Neural cell (in vitro differentiated cells): ENCODE data around the gene LTBP4. TPM values are rescaled to one million over a fixed set of nuclear protein-coding genes. Genes with fewer than 3 reads are reported as not detected.

Experiments used
- H2AFZ ChIP-seq: fragments of 200-600, 300-800 bp; sonication (generic), shearing (Covaris generic); 2 replicates; pipeline ENCODE4 v1.6.0; 2014; ENCODE audit warnings: low read depth, mild to moderate bottlenecking, antibody characterized with exemption, low read length, moderate library complexity
- H3F3A ChIP-seq: fragments of 200-600 bp; shearing (Covaris generic); 2 replicates; pipeline ENCODE4 v1.6.1; 2016; ENCODE audit warnings: mild to moderate bottlenecking, moderate library complexity, mixed read lengths, antibody characterized with exemption, low read length; ENCODE audit not compliant: insufficient read depth, poor library complexity, severe bottlenecking
- H3K27ac ChIP-seq: fragments of 200-600, 300-800 bp; sonication (generic), shearing (Covaris generic); 2 replicates; pipeline ENCODE4 v1.5.1; 2014; ENCODE audit warnings: mild to moderate bottlenecking, low read length, moderate library complexity
- H3K27me3 ChIP-seq: fragments of 300-800, 200-600 bp; sonication (generic), shearing (Covaris generic); 2 replicates; pipeline ENCODE4 v1.6.0; 2014; ENCODE audit warnings: mild to moderate bottlenecking, low read depth, low read length, moderate library complexity; ENCODE audit not compliant: insufficient read depth
- H3K36me3 ChIP-seq: fragments of 300-800, 200-600 bp; sonication (generic), shearing (Covaris generic); 2 replicates; pipeline ENCODE4 v1.5.1; 2014; ENCODE audit warnings: mild to moderate bottlenecking, antibody characterized with exemption, low read length, moderate library complexity; ENCODE audit not compliant: insufficient read depth
- H3K4me2 ChIP-seq: fragments of 300-800, 200-600 bp; sonication (generic), shearing (Covaris generic); 2 replicates; pipeline ENCODE4 v1.6.0; 2014; ENCODE audit warnings: mild to moderate bottlenecking, low read length
- H3K4me3 ChIP-seq: fragments of 300-800, 200-600 bp; sonication (generic), shearing (Covaris generic); 2 replicates; pipeline ENCODE4 v1.5.1; 2014; ENCODE audit warnings: mild to moderate bottlenecking, low read length, moderate library complexity
- H3K79me2 ChIP-seq: fragments of 200-600 bp; shearing (Covaris generic); replicated peaks from 2 replicates; pipeline ENCODE4 v1.6.0; 2014; ENCODE audit warnings: mild to moderate bottlenecking, low read length, moderate library complexity; ENCODE audit not compliant: insufficient read depth
- H3K9ac ChIP-seq: fragments of 300-800, 200-600 bp; sonication (generic), shearing (Covaris generic); 2 replicates; pipeline ENCODE4 v1.6.1; 2016; ENCODE audit warnings: mild to moderate bottlenecking, low read length, mixed read lengths
- H3K9me2 ChIP-seq: fragments of 200-600 bp; shearing (Covaris generic); 2 replicates; pipeline ENCODE4 v1.6.1; 2016; ENCODE audit warnings: mild to moderate bottlenecking, low read length, mixed read lengths; ENCODE audit not compliant: insufficient read depth
- H3K9me3 ChIP-seq: fragments of 200-600, 300-800 bp; sonication (generic), shearing (Covaris generic); 2 replicates; pipeline ENCODE4 v1.6.1; 2016; ENCODE audit warnings: mild to moderate bottlenecking, mixed run types, low read length, moderate library complexity, mixed read lengths
- H4K20me1 ChIP-seq: fragments of 200-600 bp; shearing (Covaris generic); 2 replicates; pipeline ENCODE4 v1.6.1; 2016; ENCODE audit warnings: mild to moderate bottlenecking, mixed run types; ENCODE audit not compliant: insufficient read depth
- EP300 ChIP-seq: fragments of 450-650 bp; conservative IDR thresholded peaks from 2 replicates; pipeline ENCODE4 v1.6.1; 2014; ENCODE audit warnings: antibody characterized with exemption, mild to moderate bottlenecking, moderate library complexity; ENCODE audit not compliant: poor library complexity, severe bottlenecking
- EZH2 ChIP-seq: fragments of 200-600, 300-800 bp; shearing (Covaris generic), sonication (generic); IDR thresholded peaks from 2 replicates; pipeline ENCODE4 v1.6.1; 2014; ENCODE audit warnings: antibody characterized with exemption, low read length, borderline replicate concordance, mild to moderate bottlenecking; ENCODE audit not compliant: insufficient read depth, poor library complexity, severe bottlenecking
- MXI1 ChIP-seq: fragments of 450-650 bp; conservative IDR thresholded peaks from 2 replicates; pipeline ENCODE4 v1.6.1; 2014; ENCODE audit warnings: antibody characterized with exemption, mild to moderate bottlenecking; ENCODE audit not compliant: poor library complexity, severe bottlenecking
- POLR2AphosphoS5 ChIP-seq: IDR thresholded peaks from 2 replicates; pipeline ENCODE4 v1.6.1; 2012
- RAD21 ChIP-seq: fragments of 450-650 bp; conservative IDR thresholded peaks from 2 replicates; pipeline ENCODE4 v1.6.1; 2014; ENCODE audit warnings: antibody characterized with exemption, mild to moderate bottlenecking, moderate library complexity
- SMC3 ChIP-seq: fragments of 450-650 bp; conservative IDR thresholded peaks from 2 replicates; pipeline ENCODE4 v1.6.1; 2014; ENCODE audit warnings: antibody characterized with exemption, mild to moderate bottlenecking, moderate library complexity; ENCODE audit not compliant: poor library complexity
- TAF1 ChIP-seq: IDR thresholded peaks from 2 replicates; pipeline ENCODE4 v1.6.1; 2012; ENCODE audit warnings: low read depth
- polyA plus RNA-seq: library from polyadenylated mRNA; depleted of rRNA; stranded (reverse); fragments of >200 nt; gene quantifications from 2 replicates; pipeline ENCODE4 v1.2.3, GENCODE V29; 2014
- TF ChIP-seq, protein P1 (sequence below): fragments of 450-650 bp; IDR thresholded peaks from 2 replicates; pipeline ENCODE4 v1.5.1; 2014; ENCODE audit warnings: antibody characterized with exemption, mild to moderate bottlenecking, moderate library complexity; ENCODE audit not compliant: poor library complexity, severe bottlenecking
- TF ChIP-seq, protein P2 (sequence below): IDR thresholded peaks from 2 replicates; pipeline ENCODE4 v1.6.1; 2012; ENCODE audit warnings: borderline replicate concordance

Gene LTBP4
- polyA plus RNA-seq, 1 donor from 2014 or later = 55.6 TPM

- no peaks in the 10 kb centered on the region for H3K27me3 ChIP-seq
- H3K9me2 ChIP-seq = no peaks in the 10 kb centered on the region
- no peaks in the 10 kb centered on the region for H3K9me3 ChIP-seq
- no peak overlapping the region for H3K4me3 ChIP-seq
- H3K9ac ChIP-seq = no peak overlapping the region
- no peaks in the 10 kb centered on the region for H4K20me1 ChIP-seq
- TF ChIP-seq MXI1 (no peak), SMC3 (no peak), RAD21 (no peak), EP300 (no peak), EZH2 (no peak), TAF1 (no peak), POLR2AphosphoS5 (no peak)
- TF ChIP-seq, protein P1, sequence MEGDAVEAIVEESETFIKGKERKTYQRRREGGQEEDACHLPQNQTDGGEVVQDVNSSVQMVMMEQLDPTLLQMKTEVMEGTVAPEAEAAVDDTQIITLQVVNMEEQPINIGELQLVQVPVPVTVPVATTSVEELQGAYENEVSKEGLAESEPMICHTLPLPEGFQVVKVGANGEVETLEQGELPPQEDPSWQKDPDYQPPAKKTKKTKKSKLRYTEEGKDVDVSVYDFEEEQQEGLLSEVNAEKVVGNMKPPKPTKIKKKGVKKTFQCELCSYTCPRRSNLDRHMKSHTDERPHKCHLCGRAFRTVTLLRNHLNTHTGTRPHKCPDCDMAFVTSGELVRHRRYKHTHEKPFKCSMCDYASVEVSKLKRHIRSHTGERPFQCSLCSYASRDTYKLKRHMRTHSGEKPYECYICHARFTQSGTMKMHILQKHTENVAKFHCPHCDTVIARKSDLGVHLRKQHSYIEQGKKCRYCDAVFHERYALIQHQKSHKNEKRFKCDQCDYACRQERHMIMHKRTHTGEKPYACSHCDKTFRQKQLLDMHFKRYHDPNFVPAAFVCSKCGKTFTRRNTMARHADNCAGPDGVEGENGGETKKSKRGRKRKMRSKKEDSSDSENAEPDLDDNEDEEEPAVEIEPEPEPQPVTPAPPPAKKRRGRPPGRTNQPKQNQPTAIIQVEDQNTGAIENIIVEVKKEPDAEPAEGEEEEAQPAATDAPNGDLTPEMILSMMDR = no peak
- TF ChIP-seq, protein P2, sequence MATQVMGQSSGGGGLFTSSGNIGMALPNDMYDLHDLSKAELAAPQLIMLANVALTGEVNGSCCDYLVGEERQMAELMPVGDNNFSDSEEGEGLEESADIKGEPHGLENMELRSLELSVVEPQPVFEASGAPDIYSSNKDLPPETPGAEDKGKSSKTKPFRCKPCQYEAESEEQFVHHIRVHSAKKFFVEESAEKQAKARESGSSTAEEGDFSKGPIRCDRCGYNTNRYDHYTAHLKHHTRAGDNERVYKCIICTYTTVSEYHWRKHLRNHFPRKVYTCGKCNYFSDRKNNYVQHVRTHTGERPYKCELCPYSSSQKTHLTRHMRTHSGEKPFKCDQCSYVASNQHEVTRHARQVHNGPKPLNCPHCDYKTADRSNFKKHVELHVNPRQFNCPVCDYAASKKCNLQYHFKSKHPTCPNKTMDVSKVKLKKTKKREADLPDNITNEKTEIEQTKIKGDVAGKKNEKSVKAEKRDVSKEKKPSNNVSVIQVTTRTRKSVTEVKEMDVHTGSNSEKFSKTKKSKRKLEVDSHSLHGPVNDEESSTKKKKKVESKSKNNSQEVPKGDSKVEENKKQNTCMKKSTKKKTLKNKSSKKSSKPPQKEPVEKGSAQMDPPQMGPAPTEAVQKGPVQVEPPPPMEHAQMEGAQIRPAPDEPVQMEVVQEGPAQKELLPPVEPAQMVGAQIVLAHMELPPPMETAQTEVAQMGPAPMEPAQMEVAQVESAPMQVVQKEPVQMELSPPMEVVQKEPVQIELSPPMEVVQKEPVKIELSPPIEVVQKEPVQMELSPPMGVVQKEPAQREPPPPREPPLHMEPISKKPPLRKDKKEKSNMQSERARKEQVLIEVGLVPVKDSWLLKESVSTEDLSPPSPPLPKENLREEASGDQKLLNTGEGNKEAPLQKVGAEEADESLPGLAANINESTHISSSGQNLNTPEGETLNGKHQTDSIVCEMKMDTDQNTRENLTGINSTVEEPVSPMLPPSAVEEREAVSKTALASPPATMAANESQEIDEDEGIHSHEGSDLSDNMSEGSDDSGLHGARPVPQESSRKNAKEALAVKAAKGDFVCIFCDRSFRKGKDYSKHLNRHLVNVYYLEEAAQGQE = no peak
- no peak overlapping the region for H3K27ac ChIP-seq
- no peaks in the 10 kb centered on the region for H3K36me3 ChIP-seq
- H3K4me2 ChIP-seq = no peak overlapping the region
- no peak overlapping the region for H2AFZ ChIP-seq
- H3F3A ChIP-seq = no peaks in the 10 kb centered on the region
- no peaks in the 10 kb centered on the region for H3K79me2 ChIP-seq
Measured at GRCh38 chr19:40661616-40662015, 60.4 kb downstream of the LTBP4 start.

DNA sequence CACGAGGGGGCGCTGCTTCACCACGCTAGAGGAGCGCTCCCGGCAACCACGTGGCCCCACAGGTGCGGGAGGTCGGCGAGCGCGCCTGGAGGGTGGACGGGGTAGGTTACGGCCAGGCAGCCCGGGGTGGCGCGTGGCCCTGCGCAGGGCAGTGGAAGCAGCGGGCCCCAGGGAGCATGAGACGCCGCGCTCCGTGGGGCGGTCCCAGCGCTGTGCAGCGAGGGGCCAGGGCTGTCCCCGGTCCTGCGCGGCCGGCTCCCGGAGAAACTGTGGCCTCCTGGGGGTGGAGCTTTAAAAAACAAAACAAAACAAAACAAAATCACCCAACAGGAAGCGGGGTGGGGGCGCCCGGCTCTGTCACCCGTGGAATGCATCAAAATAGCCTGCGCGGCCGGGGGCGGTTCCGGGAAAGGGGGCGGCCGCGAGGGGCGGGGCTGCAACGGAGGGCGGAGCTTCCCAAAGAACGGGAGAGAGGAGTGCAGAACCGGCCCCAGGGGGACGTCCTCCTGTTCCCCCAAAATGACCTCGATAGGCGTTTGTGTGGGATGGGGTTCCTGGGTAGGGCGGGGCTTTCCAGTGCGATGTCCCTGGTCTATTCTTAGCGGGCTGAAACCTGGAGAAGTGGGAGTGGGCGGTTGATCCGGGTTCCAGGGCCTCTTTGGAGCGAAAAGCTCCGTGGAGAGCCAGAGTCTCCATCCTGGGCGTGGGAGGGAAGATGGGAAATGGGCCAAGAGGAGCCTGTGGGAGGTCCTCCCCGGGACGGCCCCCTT, 61.9 kb downstream of the LTBP4 start:
- Histone ChIP-seq H3K27me3 (no peaks in the 10 kb centered on the region), H3K36me3 (no peaks in the 10 kb centered on the region), H3K9me3 (no peaks in the 10 kb centered on the region), H4K20me1 (no peaks in the 10 kb centered on the region), H3K9me2 (no peaks in the 10 kb centered on the region), H3K27ac (peak overlapping the region; percentile 15), H2AFZ (peak overlapping the region; percentile 63), H3K4me2 (peak overlapping the region; percentile 59), H3K9ac (peak overlapping the region; percentile 75), H3K79me2 (no peaks in the 10 kb centered on the region), H3F3A (no peaks in the 10 kb centered on the region), H3K4me3 (peak overlapping the region; percentile 97)
- TF ChIP-seq MXI1 = peak; percentile 98
- TF ChIP-seq, protein P1 = peak; percentile 98
- no peak for TF ChIP-seq TAF1
- TF ChIP-seq POLR2AphosphoS5 = peak; percentile 76
- TF ChIP-seq, protein P2 = no peak
- TF ChIP-seq EP300 = peak; percentile 41
- TF ChIP-seq RAD21 = peak; percentile 98
- peak; percentile 96 for TF ChIP-seq SMC3
